ENCODE measurements around the gene CENPVL1. TPM values are rescaled to one million over a fixed set of nuclear protein-coding genes. Genes with fewer than 3 reads are reported as not detected.

CENPVL1 gene
- total and polyA plus RNA-seq, 8 donors: not detected

GRCh38 chrX:51742586-51742985 lies 32.3 kb downstream of the CENPVL1 start:
- no peaks in the 10 kb centered on the region for H3K36me3 ChIP-seq
- TF ChIP-seq EP300 (IDR thresholded peaks at IDR 0.05): no peak
- TF ChIP-seq CTCF (IDR thresholded peaks at IDR 0.05): no peak
- no peak for TF ChIP-seq POLR2AphosphoS5 (IDR thresholded peaks at IDR 0.05)
- no peak for TF ChIP-seq POLR2A (IDR thresholded peaks at IDR 0.05)
- no peak overlapping the region for H3K27ac ChIP-seq
- WGBS, 5 donors: 53 to 90% (median 80%) methylated on average over 1 to 3 of the region's 3 CpGs
- H3K4me3 ChIP-seq: peak overlapping the region in 3 of 4 donors; percentile 52 to 72 (median 59)
- H3K4me1 ChIP-seq: peaks cover 0 to 15% (median 0%) of the 10 kb centered on the region in 4 donors
- DNase-seq: no peak
- peaks cover 0 to 10% (median 0%) of the 10 kb centered on the region in 4 donors for H3K9me3 ChIP-seq
- peaks cover 0 to 25% (median 0%) of the 10 kb centered on the region in 3 donors for H3K27me3 ChIP-seq
- intact Hi-C loops (cut with DNase I; ENCODE audit: low total_unique reads): no loop called here

- Histone ChIP-seq H3K27ac (peak within 1 kb of the TSS; percentile 1 to 72 (median 54)), H3K36me3 (no peaks in the 10 kb centered on the region), H3K9me3 (peaks cover 0 to 10% (median 0%) of the 10 kb centered on the region in 4 donors), H3K4me3 (peak within 1 kb of the TSS; percentile 52 to 72 (median 60)), H3K27me3 (peaks cover 0 to 22% (median 0%) of the 10 kb centered on the region in 3 donors), H3K4me1 (peaks cover 0 to 15% (median 0%) of the 10 kb centered on the region in 4 donors)
- intact Hi-C loops (cut with DNase I; ENCODE audit: low total_unique reads): no loop called here
- DNase-seq: peak; percentile 55 to 90
- 0 to 33% (median 10%) methylated on average over 19 to 63 of the region's 63 CpGs for WGBS, 5 donors
- peak in 2 of 3 donors; percentile 32 to 46 for TF ChIP-seq POLR2AphosphoS5 (IDR thresholded peaks at IDR 0.05)
- no peak for TF ChIP-seq POLR2A (IDR thresholded peaks at IDR 0.05)
Observed at GRCh38 chrX:51743179-51743957, 33.1 kb downstream of the CENPVL1 start, which contains the start of gene GSPT2. Gene GSPT2 (plus strand): TSS chrX:51743442. CDS start chrX:51743627, 185 bp downstream.

GRCh38 chrX:51747671-51748070 lies 37.4 kb downstream of the CENPVL1 start:
- Histone ChIP-seq H3K9me3 (peaks cover 0 to 13% (median 3%) of the 10 kb centered on the region in 4 donors), H3K36me3 (no peaks in the 10 kb centered on the region), H3K4me1 (peaks cover 0 to 15% (median 0%) of the 10 kb centered on the region in 4 donors), H3K27me3 (peaks cover 0 to 8% (median 0%) of the 10 kb centered on the region in 3 donors), H3K27ac (no peak overlapping the region), H3K4me3 (no peak overlapping the region)
- TF ChIP-seq CTCF (IDR thresholded peaks at IDR 0.05) (no peak), POLR2AphosphoS5 (IDR thresholded peaks at IDR 0.05) (no peak), POLR2A (IDR thresholded peaks at IDR 0.05) (no peak), EP300 (IDR thresholded peaks at IDR 0.05) (no peak)
- intact Hi-C loops (cut with DNase I; ENCODE audit: low total_unique reads): no loop called here
- no peak for DNase-seq

- no peak overlapping the region for H3K27ac ChIP-seq
- H3K4me3 ChIP-seq: no peak overlapping the region
- H3K36me3 ChIP-seq: no peaks in the 10 kb centered on the region
- intact Hi-C loops (cut with DNase I; ENCODE audit: low total_unique reads): no loop called here
- TF ChIP-seq POLR2A (IDR thresholded peaks at IDR 0.05): no peak
- no peak for TF ChIP-seq POLR2AphosphoS5 (IDR thresholded peaks at IDR 0.05)
- no peak for TF ChIP-seq EP300 (IDR thresholded peaks at IDR 0.05)
- no peak for TF ChIP-seq CTCF (IDR thresholded peaks at IDR 0.05)
- peaks cover 0 to 3% (median 0%) of the 10 kb centered on the region in 3 donors for H3K27me3 ChIP-seq
- no peaks in the 10 kb centered on the region for H3K9me3 ChIP-seq
- H3K4me1 ChIP-seq: no peaks in the 10 kb centered on the region
- 47 to 60% (median 47%) methylated on average over 6 of the region's 6 CpGs for WGBS, 5 donors
- peak in 1 of 2 donors; percentile 9 for DNase-seq
Observed at GRCh38 chrX:51759055-51759839, 48.9 kb downstream of the CENPVL1 start.

All from stomach (tissue), 9 donors.